ENCODE measurements around the gene KRTAP17-1. TPM values are rescaled to one million over a fixed set of nuclear protein-coding genes. Genes with fewer than 3 reads are reported as not detected.

The KRTAP17-1 gene
- total RNA-seq, 1 donor from 2014 or later = not detected

GRCh38 chr17:41338961-41339485, 23.5 kb upstream of the KRTAP17-1 start:
- peak overlapping the region; percentile 50 for H3K27ac ChIP-seq
- H3K36me3 ChIP-seq = no peaks in the 10 kb centered on the region
- intact Hi-C loops (cut with DNase I) = no loop called here
- no peaks in the 10 kb centered on the region for H3K27me3 ChIP-seq
- H3K4me3 ChIP-seq = no peak overlapping the region
- TF ChIP-seq CTCF (IDR thresholded peaks at IDR 0.05) (no peak), POLR2A (IDR thresholded peaks at IDR 0.05) (no peak), POLR2AphosphoS5 (IDR thresholded peaks at IDR 0.05; ENCODE audit: insufficient read depth in 1 of 2, low read depth in 1 of 2) (no peak)
- no peak for DNase-seq (ENCODE audit: extremely low spot score in 2 of 2)
- H3K9me3 ChIP-seq = no peaks in the 10 kb centered on the region
- H3K4me1 ChIP-seq = peaks cover 34% of the 10 kb centered on the region

GRCh38 chr17:41335747-41336146, 20.2 kb upstream of the KRTAP17-1 start:
- no peak overlapping the region for H3K27ac ChIP-seq
- no peak for TF ChIP-seq POLR2AphosphoS5 (IDR thresholded peaks at IDR 0.05; ENCODE audit: insufficient read depth in 1 of 2, low read depth in 1 of 2)
- no peak for DNase-seq (ENCODE audit: extremely low spot score in 2 of 2)
- H3K4me1 ChIP-seq = peaks cover 34% of the 10 kb centered on the region
- no peaks in the 10 kb centered on the region for H3K36me3 ChIP-seq
- no peak overlapping the region for H3K4me3 ChIP-seq
- intact Hi-C loops (cut with DNase I) = no loop called here
- H3K27me3 ChIP-seq = no peaks in the 10 kb centered on the region
- H3K9me3 ChIP-seq = no peaks in the 10 kb centered on the region

GRCh38 chr17:41334385-41335305, 19.1 kb upstream of the KRTAP17-1 start:
- H3K4me3 ChIP-seq = no peak overlapping the region
- intact Hi-C loops (cut with DNase I) = no loop called here
- no peaks in the 10 kb centered on the region for H3K9me3 ChIP-seq
- no peaks in the 10 kb centered on the region for H3K27me3 ChIP-seq
- H3K4me1 ChIP-seq = peaks cover 25% of the 10 kb centered on the region
- no peak for TF ChIP-seq CTCF (IDR thresholded peaks at IDR 0.05)
- no peak for TF ChIP-seq POLR2A (IDR thresholded peaks at IDR 0.05)
- no peak for TF ChIP-seq POLR2AphosphoS5 (IDR thresholded peaks at IDR 0.05; ENCODE audit: insufficient read depth in 1 of 2, low read depth in 1 of 2)
- H3K36me3 ChIP-seq = no peaks in the 10 kb centered on the region
- DNase-seq (ENCODE audit: extremely low spot score in 2 of 2) = peak in 1 of 2 donors; percentile 64
- no peak overlapping the region for H3K27ac ChIP-seq

GRCh38 chr17:41333836-41334235, 18.3 kb upstream of the KRTAP17-1 start:
- H3K27ac ChIP-seq = no peak overlapping the region
- DNase-seq (ENCODE audit: extremely low spot score in 2 of 2) = no peak
- H3K4me1 ChIP-seq = peaks cover 17% of the 10 kb centered on the region
- no peak for TF ChIP-seq POLR2A (IDR thresholded peaks at IDR 0.05)
- no peak for TF ChIP-seq POLR2AphosphoS5 (IDR thresholded peaks at IDR 0.05; ENCODE audit: insufficient read depth in 1 of 2, low read depth in 1 of 2)
- no peak for TF ChIP-seq CTCF (IDR thresholded peaks at IDR 0.05)
- H3K36me3 ChIP-seq = no peaks in the 10 kb centered on the region
- no peak overlapping the region for H3K4me3 ChIP-seq
- no peaks in the 10 kb centered on the region for H3K27me3 ChIP-seq
- intact Hi-C loops (cut with DNase I) = no loop called here
- H3K9me3 ChIP-seq = no peaks in the 10 kb centered on the region

GRCh38 chr17:41333098-41333497, 17.6 kb upstream of the KRTAP17-1 start:
- H3K4me1 ChIP-seq = peaks cover 15% of the 10 kb centered on the region
- intact Hi-C loops (cut with DNase I) = no loop called here
- no peaks in the 10 kb centered on the region for H3K9me3 ChIP-seq
- H3K27ac ChIP-seq = no peak overlapping the region
- DNase-seq (ENCODE audit: extremely low spot score in 2 of 2) = no peak
- no peaks in the 10 kb centered on the region for H3K36me3 ChIP-seq
- no peaks in the 10 kb centered on the region for H3K27me3 ChIP-seq
- no peak for TF ChIP-seq CTCF (IDR thresholded peaks at IDR 0.05)
- no peak overlapping the region for H3K4me3 ChIP-seq
